Frontal cortex (tissue), 4 donors: Measurements from ENCODE around the gene SLC4A3. TPM values are rescaled to one million over a fixed set of nuclear protein-coding genes. Genes with fewer than 3 reads are reported as not detected.

ENCODE experiments used
- DNase-seq, 2 donors: peaks; one replicate each; pipeline ENCODE4 v3.0.0; 2012; ENCODE audit warnings: low spot score in 2 of 2
- FAIRE-seq: peaks from 2 replicates; lab custom pipeline; 2012; peaks lifted over from hg19 to GRCh38; lab: Jason Lieb, UNC
- total RNA-seq: library from RNA; depleted of rRNA; stranded (reverse); fragments of >200 nt; gene quantifications from one replicate; pipeline ENCODE4 v1.2.3, GENCODE V29; 2014
- donor health status: control.
- donor health status: control.
- donor health status: control.

Gene SLC4A3, protein sequence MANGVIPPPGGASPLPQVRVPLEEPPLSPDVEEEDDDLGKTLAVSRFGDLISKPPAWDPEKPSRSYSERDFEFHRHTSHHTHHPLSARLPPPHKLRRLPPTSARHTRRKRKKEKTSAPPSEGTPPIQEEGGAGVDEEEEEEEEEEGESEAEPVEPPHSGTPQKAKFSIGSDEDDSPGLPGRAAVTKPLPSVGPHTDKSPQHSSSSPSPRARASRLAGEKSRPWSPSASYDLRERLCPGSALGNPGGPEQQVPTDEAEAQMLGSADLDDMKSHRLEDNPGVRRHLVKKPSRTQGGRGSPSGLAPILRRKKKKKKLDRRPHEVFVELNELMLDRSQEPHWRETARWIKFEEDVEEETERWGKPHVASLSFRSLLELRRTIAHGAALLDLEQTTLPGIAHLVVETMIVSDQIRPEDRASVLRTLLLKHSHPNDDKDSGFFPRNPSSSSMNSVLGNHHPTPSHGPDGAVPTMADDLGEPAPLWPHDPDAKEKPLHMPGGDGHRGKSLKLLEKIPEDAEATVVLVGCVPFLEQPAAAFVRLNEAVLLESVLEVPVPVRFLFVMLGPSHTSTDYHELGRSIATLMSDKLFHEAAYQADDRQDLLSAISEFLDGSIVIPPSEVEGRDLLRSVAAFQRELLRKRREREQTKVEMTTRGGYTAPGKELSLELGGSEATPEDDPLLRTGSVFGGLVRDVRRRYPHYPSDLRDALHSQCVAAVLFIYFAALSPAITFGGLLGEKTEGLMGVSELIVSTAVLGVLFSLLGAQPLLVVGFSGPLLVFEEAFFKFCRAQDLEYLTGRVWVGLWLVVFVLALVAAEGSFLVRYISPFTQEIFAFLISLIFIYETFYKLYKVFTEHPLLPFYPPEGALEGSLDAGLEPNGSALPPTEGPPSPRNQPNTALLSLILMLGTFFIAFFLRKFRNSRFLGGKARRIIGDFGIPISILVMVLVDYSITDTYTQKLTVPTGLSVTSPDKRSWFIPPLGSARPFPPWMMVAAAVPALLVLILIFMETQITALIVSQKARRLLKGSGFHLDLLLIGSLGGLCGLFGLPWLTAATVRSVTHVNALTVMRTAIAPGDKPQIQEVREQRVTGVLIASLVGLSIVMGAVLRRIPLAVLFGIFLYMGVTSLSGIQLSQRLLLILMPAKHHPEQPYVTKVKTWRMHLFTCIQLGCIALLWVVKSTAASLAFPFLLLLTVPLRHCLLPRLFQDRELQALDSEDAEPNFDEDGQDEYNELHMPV
- 31.8 TPM for total RNA-seq

DNA sequence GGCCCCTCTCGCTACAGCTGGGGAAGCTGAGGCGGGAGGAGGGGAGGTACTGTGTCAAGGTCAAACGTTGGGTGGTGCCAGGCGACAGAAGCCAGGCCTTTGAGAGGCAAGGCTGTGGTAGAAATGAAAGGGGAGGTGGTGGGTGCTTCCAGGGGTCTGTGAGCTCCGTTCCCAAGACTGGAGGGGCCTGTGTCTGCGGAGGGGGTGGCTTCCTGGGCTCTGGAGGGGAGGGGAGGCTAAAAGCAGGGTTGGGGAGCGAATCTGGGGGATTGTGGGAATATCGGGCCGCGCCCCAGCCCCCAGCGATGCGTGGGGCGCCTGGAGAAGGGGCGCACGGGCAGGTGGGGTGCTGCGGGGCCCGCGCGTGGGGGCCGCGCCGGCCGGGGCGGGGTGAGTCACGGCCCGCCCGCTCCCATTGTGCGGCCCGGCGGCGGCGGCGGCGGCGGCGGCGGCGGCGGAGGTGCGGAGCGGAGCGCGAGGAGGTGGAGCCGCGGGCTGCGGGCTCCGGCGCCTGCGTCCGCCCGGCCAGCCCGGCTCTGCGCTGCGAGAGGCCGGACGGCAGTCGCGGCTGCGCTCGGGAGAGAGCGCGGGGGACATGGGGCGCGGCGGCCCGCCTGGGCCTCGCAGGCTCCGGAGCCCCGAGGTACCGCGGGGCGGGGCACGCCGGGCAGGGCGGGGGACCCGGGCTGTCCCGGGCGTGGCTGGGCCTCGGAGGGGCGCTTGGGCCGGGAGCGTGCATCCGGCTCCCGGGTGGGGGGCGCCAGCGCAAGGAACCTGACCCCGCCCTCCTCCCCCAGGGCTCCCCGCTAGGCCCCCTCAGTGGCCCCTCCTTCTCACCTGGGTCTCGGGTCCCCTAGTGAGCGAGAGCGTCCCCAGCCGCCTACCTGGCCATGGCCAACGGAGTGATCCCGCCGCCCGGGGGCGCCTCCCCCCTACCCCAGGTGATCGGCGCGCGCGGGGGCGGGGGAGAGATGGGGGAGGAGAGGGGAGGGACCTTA lies at the start of gene SLC4A3:
SLC4A3 (plus strand) TSS at position 528 of the 998 bp plus-strand sequence; CDS start at position 891, 363 bp downstream.
- DNase-seq, result peak; percentile 68 to 75
- FAIRE-seq, result no peak

DNA sequence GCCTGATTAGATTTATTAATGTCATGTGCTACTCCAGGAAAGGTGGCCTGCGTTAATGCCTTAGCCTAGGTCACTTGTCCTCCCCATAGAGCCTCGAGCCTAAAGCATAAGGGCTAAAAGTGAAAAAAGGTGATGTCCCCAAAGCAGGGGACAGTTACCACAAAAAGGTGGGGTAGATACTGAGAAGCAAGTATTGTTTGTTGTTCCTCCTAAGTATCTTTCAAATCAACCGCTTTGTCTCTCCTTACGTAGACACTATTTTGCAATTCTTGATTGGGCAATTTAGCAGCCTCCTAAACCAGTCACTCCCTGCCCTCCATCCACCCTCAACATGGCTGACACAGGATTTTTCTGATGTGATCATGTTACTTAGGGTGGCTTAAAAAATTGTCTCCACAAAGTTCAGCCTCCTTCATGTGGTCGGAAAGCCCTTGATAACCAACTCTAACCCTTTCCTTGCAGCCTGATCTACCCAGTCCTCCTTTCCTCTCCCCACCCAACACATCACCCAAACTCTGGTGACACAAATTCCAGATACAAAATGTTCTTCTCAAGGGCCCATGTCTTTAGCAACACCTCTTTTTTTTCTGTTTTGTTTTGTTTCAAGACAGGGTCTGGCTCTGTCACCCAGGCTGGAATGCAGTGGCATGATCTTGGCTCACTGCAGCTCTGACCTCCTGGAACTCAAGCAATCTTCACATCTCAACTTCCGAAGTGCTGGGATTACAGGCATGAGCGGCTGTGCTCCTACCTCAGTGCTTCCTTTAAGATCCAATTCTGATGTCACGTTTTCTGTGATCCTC lies 48.4 kb upstream of the SLC4A3 start:
- no peak for DNase-seq
- FAIRE-seq, result no peak

DNA sequence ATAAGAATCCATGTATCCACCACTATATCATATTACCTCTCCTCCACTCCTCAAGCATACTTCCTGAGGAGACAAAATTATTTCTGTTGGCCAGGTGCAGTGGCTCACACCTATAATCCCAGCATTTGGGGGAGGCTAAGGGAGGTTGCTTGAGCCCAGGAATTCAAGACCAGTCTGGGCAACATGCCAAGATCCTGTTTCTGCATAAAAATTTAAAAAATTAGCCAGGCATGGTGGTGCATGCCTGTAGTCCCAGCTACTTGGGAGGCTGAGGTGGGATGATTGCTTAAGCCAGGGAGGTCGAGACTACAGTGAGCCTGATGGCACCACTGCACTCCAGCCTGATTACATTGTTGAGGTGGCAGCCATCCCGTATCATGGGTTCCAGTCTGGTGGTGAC lies 46.1 kb upstream of the SLC4A3 start:
- FAIRE-seq (no peak), DNase-seq (no peak)

DNA sequence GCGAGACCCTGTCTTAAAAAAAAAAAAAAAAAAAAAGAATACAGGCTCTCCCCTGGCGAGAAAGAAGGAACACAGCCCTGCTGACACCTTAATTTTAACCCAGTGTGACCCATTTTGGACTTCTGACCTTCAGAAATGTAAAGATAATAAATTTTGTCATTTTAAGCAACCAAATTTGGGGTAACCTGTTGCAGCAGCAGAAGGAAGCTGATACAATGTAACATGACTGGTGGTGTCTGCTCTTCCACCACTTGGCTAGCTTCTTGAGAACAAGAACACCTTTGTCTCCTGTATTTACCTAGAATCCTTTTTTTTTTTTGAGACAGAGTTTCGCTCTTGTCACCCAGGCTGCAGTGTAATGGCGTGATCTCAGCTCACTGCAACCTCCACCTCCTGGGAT lies 36.3 kb upstream of the SLC4A3 start:
- no peak for FAIRE-seq

DNA sequence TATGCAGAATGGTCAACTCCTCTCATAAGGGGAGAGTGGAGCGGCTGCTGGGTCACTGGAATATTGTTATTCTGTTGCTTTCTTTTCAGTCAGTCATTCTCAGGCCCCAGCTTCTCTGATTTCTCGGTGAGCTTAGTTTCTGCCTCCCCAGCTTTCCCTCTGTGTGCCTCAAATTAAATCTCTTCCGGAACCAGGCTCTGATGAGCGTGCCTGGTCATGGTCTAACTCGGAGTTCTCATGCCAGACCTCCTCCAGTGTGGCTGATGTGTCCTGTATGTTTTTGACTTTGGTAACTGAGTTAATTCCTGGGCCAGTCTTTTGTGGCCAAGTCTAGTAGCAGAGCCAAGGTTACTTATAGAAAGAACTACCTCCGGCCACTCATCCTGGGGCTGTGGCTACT lies 34.7 kb upstream of the SLC4A3 start:
- DNase-seq, result no peak
- no peak for FAIRE-seq

More for the DNA sequence above, 36.3 kb upstream of the SLC4A3 start:
- no peak for DNase-seq

DNA sequence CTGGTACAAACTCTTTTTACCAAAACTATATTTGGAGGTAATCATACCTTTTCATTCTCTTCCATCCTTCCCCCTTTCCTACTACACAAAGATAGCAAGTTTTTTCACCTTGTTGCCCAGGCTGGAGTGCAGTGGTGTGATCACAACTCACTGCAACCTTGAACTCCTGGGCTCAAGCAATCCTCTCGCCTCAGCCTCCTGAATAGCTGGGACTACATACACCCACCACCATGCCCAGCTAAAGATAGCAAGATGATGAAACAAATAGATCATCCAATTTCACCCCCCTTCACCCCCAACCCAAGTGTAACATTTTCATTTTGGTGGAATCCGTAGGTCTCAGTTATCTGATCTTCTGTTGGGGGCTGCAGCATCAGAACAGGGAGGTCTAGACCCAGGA lies 34.3 kb upstream of the SLC4A3 start:
- no peak for FAIRE-seq
- DNase-seq, result no peak

DNA sequence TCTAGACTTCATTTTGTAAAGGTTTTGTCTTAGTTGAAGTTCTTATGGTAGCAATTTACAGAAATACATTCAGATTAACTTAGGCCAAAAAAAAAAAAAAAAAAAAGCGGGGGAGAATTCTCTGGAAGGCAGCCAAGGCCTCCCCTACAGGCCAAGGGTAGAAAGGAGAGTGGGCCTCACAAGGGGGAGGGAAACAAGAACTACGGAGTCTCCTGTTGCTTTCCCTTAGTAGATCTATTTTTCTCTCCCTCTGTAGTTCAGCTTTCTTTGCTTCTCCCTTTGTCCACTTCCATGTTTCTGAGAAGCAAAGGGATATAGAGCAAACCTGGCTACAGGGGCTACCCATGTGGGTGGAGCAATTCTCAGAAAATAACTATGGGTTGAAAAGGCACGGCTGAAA lies 32.2 kb upstream of the SLC4A3 start:
- FAIRE-seq (no peak), DNase-seq (no peak)

DNA sequence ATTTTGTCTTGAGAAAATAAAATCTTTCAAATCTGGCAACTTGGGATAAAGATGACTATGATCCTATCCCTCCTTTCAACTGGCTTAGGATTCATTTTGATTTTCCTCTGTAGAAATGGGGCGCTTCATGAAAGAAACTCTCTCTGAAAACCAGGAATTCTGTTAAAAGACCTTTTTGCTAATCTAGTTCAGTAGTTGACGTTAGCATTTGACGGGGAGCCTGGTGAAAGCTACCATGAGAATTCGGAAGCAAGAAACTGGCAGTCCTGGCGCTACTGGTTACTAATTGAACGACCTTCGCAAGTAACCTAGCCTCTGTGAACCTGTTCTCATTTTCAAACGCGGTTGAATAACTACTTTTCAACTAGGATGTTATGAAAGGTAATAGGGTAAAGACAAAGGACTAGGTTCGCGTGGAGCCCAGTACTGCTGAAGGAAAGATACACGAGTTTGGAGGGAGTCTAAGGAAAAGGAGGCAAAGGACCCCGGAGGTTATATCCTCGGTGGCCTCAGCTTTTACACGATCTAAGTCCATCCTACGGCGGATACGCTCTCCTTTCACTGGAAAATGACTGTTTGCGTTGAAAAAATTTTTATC lies 30.4 kb upstream of the SLC4A3 start:
- FAIRE-seq, result no peak
- no peak for DNase-seq

DNA sequence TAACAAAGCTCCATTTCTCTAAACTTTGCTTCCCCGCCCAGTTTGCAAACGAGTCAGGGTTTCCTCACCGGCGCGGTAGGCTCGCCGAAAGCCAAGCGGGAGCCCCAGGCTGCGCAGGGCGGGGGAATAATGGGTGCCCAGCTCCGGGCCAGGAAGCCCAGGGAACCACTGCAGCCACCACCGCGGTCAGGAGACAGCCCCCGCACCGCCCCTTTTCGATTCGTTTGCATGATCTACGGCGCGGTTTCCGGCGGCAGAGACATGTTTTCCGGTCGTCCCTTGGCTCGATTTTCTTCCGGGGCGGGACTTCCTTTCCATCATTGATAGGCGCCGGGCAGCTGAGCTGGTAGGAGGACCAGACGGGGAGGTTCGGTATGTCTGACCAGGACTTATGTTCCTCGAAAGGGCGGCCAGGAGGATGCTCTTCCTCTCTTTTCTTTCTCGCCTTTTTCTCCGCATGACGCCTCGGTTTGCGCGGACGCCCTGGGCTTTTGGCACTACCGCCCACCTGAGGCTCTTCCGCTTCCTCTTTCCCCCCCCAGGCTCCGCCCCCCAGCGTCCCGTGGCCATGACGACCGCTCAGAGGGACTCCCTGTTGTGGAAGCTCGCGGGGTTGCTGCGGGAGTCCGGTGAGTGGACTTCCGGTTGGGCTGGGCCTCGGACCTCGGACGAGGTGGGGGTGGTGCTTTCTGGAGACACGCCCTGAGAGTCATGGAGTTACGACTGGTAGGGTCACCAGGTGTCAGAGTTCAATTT lies 29.7 kb upstream of the SLC4A3 start, which contains the start of gene STK11IP:
STK11IP (plus strand) TSS at position 306 of the 756 bp plus-strand sequence; CDS start at position 569, 263 bp downstream.
- FAIRE-seq, result no peak
- peak; percentile 83 to 94 for DNase-seq

DNA sequence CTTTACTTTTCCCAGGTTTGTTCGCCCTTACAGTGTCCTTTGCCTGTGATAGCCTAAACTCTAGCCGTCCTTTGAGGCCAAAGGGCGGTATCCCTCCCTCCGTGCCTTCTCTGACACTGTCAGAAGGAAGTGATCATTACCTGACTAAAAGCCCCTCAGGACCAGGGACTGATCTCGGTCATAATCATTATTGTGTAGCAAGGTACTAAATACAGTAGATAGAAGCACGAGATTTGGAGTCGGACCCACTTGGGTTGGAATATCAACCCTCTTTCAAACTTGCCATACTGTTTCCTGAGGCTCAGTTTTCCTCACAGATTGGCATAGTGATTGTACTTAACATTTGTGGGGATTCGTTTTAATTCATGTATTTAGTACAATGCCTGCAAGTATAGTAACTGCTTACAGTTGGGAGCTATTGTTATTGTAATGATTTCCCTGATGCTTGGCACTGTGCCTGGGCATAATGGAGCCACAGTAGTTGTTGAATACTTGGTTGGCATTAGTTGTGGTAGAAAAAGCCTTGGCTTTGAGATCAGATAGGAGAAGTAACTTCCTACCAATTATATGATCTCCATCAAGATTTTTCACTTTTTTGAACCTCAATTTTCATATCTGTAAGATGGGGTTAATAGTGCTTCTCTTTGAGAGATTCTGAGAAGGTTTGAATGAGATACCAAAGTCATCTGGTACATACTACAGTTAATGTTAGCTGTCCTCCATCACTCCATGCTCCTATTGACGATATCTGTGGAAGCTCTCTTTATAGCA lies 28.9 kb upstream of the SLC4A3 start:
- no peak for FAIRE-seq

DNA sequence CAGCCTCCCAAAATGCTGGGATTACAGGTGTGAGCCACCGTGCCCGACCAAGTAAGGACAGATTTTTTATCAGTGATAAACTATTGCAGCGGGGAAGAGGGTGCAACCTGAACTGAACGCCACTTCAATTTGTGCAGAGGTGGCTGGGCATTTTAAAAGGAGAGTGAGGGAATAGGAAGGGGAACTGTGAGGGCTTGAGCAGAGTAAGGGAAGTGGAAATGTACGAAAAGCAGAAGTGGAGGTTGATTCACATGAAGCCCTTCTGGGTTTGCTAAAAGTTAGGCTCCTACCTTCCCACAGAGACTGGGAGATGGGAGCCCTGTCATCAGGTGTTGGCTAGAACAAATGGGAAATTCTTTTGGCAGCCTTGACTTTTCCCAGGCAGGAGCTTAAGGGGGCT lies 23.7 kb upstream of the SLC4A3 start:
- no peak for DNase-seq
- FAIRE-seq, result no peak

More for the DNA sequence above, 28.9 kb upstream of the SLC4A3 start:
- no peak for DNase-seq

DNA sequence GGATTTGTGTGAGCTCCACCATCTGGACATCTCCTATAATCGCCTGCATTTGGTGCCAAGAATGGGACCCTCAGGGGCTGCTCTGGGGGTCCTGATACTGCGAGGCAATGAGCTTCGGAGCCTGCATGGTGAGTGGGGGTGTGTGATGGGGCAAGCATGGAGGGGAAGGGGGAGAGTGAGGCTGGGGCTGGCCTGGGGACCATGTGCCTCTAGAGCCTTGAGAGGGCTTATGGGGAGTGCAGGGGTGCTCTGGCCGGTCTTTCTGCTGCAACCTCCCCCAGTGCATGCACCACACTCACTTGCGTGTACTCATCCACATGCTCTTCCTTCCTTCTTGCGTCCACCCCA lies 21.8 kb upstream of the SLC4A3 start:
- FAIRE-seq, result no peak
- no peak for DNase-seq

DNA sequence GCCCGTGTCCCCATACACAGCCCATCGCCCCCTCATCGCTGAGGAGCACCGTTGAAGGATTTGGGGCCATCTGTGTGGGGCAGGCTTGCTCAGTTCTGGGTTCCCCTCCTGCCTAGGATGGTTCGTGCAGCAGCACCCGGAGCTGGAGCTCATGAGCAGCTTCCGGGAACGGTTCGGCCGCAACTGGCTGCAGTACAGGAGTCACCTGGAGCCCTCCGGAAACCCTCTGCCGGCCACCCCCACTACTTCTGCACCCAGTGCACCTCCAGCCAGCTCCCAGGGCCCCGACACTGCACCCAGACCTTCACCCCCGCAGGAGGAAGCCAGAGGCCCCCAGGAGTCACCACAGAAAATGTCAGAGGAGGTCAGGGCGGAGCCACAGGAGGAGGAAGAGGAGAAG lies 19.5 kb upstream of the SLC4A3 start:
- DNase-seq, result no peak
- no peak for FAIRE-seq

DNA sequence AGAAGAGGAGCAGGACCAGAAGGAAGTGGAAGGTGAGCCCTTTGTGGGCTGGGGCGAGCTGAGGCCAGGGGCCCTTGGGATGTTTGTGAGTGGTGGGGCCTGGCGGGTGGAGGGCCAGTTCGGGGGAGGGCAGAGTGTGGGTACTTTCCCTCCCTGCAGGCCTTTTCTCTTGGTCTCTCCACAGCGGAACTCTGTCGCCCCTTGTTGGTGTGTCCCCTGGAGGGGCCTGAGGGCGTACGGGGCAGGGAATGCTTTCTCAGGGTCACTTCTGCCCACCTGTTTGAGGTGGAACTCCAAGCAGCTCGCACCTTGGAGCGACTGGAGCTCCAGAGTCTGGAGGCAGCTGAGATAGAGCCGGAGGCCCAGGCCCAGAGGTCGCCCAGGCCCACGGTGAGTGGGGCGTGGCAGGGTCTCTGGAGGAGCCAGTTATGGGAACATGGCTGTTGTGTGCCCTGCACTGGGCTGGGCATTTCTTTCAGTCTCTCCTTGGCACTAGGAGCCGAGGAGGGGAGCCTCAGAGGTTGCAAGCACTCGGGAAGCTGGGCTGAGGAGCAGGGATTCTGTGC lies 18.9 kb upstream of the SLC4A3 start:
- no peak for FAIRE-seq

DNA sequence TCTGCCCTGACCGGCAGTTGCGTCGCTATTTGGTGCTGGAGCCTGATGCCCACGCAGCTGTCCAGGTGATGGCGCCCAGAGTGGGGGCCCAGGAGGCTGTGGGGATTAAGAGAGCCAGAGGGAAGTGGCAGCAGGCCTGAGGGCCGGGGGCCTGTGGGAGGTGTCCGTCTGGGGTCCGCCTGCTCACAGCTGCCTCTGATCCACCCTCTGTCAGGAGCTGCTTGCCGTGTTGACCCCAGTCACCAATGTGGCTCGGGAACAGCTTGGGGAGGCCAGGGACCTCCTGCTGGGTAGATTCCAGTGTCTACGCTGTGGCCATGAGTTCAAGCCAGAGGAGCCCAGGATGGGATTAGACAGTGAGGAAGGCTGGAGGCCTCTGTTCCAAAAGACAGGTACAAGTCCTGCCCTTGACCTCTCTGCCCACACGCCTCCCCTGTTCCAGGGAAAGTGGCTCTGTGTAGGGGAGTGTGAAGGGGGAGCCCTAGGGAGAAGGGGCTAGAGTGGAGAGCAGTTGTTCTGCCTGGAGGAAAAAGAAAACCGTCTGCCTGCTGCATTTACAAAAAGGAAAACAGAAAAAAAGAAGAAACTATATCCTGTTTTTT lies 18.2 kb upstream of the SLC4A3 start:
- DNase-seq, result no peak
- FAIRE-seq, result no peak

More for the DNA sequence above, 18.9 kb upstream of the SLC4A3 start:
- no peak for DNase-seq

DNA sequence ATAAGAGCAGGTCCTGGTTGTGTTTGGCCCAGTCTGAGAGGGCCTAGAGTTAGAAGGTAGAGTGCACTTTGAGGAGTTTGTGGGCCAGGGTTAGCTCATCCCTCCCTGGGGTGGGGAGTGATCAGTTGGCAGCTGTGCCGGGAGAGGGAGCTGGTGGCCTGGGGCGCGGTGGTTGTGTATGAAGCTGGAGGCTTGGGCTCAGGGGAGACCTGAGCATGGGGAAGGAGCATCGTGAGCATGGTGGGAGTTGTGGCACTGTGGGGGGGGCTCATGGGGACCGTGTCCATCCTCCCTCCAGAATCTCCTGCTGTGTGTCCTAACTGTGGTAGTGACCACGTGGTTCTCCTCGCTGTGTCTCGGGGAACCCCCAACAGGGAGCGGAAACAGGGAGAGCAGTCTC lies 16.1 kb upstream of the SLC4A3 start:
- FAIRE-seq, result no peak
- no peak for DNase-seq
